Right cardiac atrium (tissue), 5 donors: ENCODE data around the gene UGGT2. TPM values are rescaled to one million over a fixed set of nuclear protein-coding genes. Genes with fewer than 3 reads are reported as not detected.
A peak's percentile ranks its signal among the peaks of the same experiment; 100 is the strongest.
"Not testable (repeated sequence)": the region's sequence is repeated elsewhere in the genome, so short reads cannot be mapped to it uniquely, and the experiment has no call there.

ENCODE experiments used
- ATAC-seq, 2 donors: fragments of 200-7000 bp; cut with Tn5 transposase; one replicate each; pipeline versions ENCODE4 v1.8.0 to v1.9.1; 2020; ENCODE audit warnings: moderate library complexity in 2 of 2, mild to moderate bottlenecking in 1 of 2
- DNase-seq, 3 donors: peaks; one replicate each; pipeline ENCODE4 v3.0.0-alpha.2; 2020
- H3K27ac ChIP-seq: one replicate; pipeline ENCODE4 v1.5.1; 2013; ENCODE audit warnings: mild to moderate bottlenecking, low read length, control low read depth, moderate library complexity
- H3K27me3 ChIP-seq: one replicate; pipeline ENCODE4 v1.6.1; 2013; ENCODE audit not compliant: control insufficient read depth, insufficient read depth
- H3K4me1 ChIP-seq: one replicate; pipeline ENCODE4 v1.6.1; 2013; ENCODE audit warnings: low read length; ENCODE audit not compliant: control insufficient read depth, insufficient read depth
- H3K4me3 ChIP-seq: one replicate; pipeline ENCODE4 v1.5.1; 2013; ENCODE audit warnings: low read length, control low read depth
- H3K9me3 ChIP-seq: one replicate; pipeline ENCODE4 v1.6.1; 2013; ENCODE audit warnings: low read length; ENCODE audit not compliant: control insufficient read depth
- WGBS: extraction: QIAGEN DNeasy Blood & Tissue Kit; methylation state at CpG from one replicate; pipeline ENCODE4 v1.1.7; 2013; 5-methylcytosine and 5-hydroxymethylcytosine counted together
- intact Hi-C, 4 donors: fragments of 100-400 bp; cut with DNase I; formaldehyde crosslinking; loops; one replicate each; pipeline versions ENCODE4 v1.11.0 to v1.14.0; 2022 to 2023
- polyA plus RNA-seq: library from polyadenylated mRNA; stranded (reverse); fragments of 200-250 nt; gene quantifications from one replicate; pipeline ENCODE4 v1.2.3, GENCODE V29; 2013
- total RNA-seq, 4 donors: library from RNA; stranded (reverse); fragmentation: NEBNext Ultra II Directional; extraction: Animal tissue kit (Norgen Biotek cat#: 25700); gene quantifications; one replicate each; pipeline ENCODE4 v1.2.1, GENCODE V29; 2021
- donor health status: healthy with polysubstance abuse.
- donor health status: DM: no; HTN: yes; CAD: no.
- donor health status: DM: no; HTN: no; CAD: no.
- donor health status: DM: no; HTN: yes; CAD: no; lungs with severe emphysema.
- donor health status: DM: yes; HTN: yes; CAD: no.

UGGT2 gene
- total and polyA plus RNA-seq, 5 donors: 7.6 to 33.4 (median 20.9) TPM

DNA sequence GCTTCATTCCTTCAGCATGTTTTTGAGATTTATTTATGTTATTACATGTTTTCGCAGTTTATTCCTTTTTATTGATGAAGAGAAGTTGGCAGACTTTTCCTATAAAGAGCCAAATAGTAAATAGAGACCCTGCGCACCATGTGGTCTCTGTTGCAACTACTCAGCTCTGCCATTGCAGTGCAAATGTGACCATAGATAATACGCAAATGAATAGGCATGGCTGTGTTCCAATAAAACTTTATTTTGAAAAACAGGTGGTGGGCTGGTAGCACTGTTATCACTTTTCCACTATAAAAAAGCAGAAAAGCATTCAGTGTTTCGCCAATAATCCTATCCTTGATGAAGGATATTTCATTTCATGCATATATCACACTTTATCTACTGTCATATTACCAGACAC lies 281.3 kb downstream of the UGGT2 start:
- Histone ChIP-seq H3K9me3 (no peaks in the 10 kb centered on the region), H3K27me3 (no peaks in the 10 kb centered on the region), H3K4me3 (no peak overlapping the region), H3K4me1 (no peaks in the 10 kb centered on the region), H3K27ac (no peak overlapping the region)
- DNase-seq (no peak), ATAC-seq (no peak)
- intact Hi-C loops: no loop called here
- WGBS: 94% methylated on average over 4 of the region's 4 CpGs

DNA sequence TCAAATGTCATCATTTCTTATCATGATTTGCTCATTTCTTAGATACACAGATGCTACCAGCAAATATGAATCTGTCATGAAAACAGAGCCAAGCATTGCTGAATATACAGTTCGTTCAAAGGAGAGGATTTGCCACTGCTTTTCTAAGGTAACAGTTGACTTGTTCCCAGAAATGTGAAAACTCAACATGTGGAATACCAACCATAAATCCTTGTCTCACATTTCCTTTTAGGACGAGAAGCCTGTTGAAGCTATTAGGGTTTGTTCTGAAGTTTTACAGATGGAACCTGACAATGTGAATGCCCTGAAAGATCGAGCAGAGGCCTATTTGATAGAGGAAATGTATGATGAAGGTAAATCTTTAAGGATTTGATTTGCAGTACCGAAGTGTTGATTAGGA lies 289.6 kb downstream of the UGGT2 start:
- Histone ChIP-seq H3K9me3 (no peaks in the 10 kb centered on the region), H3K4me3 (no peak overlapping the region), H3K27me3 (no peaks in the 10 kb centered on the region), H3K4me1 (no peaks in the 10 kb centered on the region), H3K27ac (no peak overlapping the region)
- intact Hi-C loops: no loop called here
- no peak for ATAC-seq
- DNase-seq: no peak
- 89% methylated on average over 4 of the region's 4 CpGs for WGBS

DNA sequence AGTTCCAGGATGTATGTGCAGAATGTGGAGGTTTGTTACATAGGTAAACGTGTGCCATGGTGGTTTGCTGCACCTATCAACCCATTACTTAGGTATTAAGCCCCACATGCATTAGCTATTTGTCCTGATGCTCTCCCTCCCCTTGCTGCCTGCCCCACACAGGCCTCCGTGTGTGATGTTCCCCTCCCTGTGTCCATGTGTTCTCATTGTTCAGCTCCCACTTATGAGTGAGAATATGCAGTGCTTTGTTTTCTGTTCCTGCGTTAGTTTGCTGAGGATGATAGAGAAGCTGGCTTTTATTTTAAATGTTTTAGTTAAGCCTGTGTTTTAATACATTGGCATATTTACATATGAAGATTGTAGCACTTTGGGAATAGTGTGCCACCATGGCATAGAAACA lies 290.6 kb downstream of the UGGT2 start:
- WGBS: 86% methylated on average over 3 of the region's 3 CpGs
- H3K27me3 ChIP-seq, H3K4me1 ChIP-seq, H3K27ac ChIP-seq, H3K4me3 ChIP-seq, DNase-seq, intact Hi-C loops, ATAC-seq, H3K9me3 ChIP-seq: not testable (repeated sequence)

DNA sequence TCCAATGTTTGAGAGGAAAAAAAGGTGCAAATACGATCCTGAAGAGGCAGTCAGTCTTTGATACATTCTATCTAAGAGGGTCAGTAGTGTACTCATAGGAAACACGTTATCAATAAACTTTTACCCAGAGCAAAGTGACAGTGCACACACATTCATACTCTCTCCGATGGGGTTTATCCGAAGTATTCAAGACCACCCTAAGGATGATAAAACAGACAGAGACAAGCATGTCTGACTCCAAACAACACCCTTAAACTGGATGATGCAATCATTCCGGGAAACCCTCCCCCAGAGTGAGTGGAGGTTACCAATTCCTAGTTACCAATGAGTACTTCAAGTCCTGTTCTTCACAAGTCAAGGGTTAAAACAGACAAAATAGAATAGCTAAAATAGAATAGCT lies 297.1 kb downstream of the UGGT2 start:
- Histone ChIP-seq H3K4me1 (peaks cover 4% of the 10 kb centered on the region), H3K9me3 (no peaks in the 10 kb centered on the region), H3K27me3 (no peaks in the 10 kb centered on the region), H3K27ac (no peak overlapping the region), H3K4me3 (no peak overlapping the region)
- DNase-seq (no peak), ATAC-seq (no peak)
- WGBS: 76% methylated on average over 5 of the region's 5 CpGs
- intact Hi-C loops: no loop called here

DNA sequence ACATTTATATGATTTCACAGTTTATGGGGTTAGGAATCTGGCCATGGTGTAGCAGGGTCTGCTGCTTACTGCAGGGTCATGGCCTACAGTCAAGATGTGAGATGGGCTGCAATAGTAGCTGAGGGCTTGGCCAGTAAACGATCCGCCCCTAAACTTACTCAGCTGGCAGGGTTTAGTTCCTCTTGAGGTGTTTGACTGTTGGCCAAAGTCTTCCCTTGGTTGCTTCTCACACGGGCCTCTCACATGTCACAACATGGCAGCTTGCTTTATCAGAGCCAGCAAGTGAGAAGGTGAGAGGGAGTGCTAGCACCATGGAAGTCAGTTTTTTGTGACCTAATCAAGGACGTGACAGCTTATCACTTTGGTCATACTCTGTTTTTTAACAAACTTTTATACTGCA lies 299.1 kb downstream of the UGGT2 start:
- intact Hi-C loops: no loop called here
- Histone ChIP-seq H3K9me3 (no peaks in the 10 kb centered on the region), H3K4me1 (peaks cover 4% of the 10 kb centered on the region), H3K27ac (no peak overlapping the region), H3K27me3 (no peaks in the 10 kb centered on the region), H3K4me3 (no peak overlapping the region)
- 52% methylated on average over 4 of the region's 4 CpGs for WGBS
- DNase-seq: no peak
- peak; percentile 39 to 47 for ATAC-seq

DNA sequence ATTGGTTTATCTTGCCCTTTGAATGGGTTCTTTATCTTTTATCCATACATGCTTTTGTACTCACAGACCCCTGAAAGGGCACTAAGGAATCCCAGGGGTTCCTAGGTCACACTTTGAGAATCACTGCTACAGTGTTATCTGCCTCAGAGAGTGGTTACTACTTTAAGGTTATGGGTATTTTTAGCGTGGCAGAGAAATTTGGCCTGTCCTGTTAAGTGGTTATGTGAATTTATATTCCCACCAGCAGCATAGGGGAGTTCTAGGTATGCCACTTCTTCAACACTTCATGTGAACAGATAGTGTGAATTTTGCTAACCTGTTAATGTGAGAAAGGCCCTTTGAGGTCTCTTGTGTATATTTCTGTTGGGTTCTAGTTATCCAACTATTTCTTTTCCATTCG lies 300.5 kb downstream of the UGGT2 start:
- no peak for DNase-seq
- no peak overlapping the region for H3K4me3 ChIP-seq
- 70% methylated on average over 2 of the region's 2 CpGs for WGBS
- H3K4me1 ChIP-seq: peaks cover 4% of the 10 kb centered on the region
- H3K27me3 ChIP-seq: no peaks in the 10 kb centered on the region
- no peaks in the 10 kb centered on the region for H3K9me3 ChIP-seq
- intact Hi-C loops: no loop called here
- H3K27ac ChIP-seq: no peak overlapping the region
- no peak for ATAC-seq

Other genes with a start within 250 kb of the UGGT2 start
- gene HS6ST3, start 36.7 kb upstream of the UGGT2 start, total RNA-seq: 1 to 10 TPM in 2 of 4 donors, under 1 TPM in 2; 0.64 to 1.3 (median 0.97) TPM
- 0.79 TPM for gene HS6ST3, start 36.7 kb upstream of the UGGT2 start, polyA plus RNA-seq